ENCODE measurements around the gene CLDN14.

DNA sequence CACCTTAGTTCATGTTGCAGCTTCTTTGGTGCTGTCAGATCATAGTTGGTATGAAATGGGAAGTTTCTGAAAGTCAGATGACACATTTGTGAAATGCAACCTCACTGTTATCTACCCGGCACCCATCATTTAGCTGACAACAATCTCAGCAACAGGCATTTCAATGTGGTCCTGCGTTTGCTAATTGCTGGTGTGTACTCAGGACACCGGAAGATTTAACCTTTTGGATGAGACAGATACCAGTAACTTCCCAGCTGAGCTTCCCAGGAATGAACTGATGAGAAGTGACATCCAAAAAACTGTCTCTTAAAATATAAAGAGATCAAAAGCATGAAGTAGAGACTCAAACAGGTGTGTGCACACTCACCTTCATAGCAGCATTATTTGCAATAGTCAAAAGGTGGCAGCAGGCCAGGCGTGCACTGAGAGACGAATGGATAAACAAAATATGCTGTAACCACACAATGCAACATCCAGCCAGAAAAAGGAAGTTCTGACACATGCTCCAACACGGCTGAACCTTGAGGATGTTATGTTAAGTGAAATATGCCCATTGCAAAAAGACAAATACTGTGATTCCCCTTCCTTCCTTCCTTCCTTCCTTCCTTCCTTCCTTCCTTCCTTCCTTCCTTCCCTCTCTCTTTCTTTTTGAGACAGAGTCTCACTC is 7.9 kb upstream of the CLDN14 start:
- TF ChIP-seq EZH2 (IDR thresholded peaks at IDR 0.05; ENCODE audit: insufficient read depth, low read length) = no peak
- TF ChIP-seq, protein P1, sequence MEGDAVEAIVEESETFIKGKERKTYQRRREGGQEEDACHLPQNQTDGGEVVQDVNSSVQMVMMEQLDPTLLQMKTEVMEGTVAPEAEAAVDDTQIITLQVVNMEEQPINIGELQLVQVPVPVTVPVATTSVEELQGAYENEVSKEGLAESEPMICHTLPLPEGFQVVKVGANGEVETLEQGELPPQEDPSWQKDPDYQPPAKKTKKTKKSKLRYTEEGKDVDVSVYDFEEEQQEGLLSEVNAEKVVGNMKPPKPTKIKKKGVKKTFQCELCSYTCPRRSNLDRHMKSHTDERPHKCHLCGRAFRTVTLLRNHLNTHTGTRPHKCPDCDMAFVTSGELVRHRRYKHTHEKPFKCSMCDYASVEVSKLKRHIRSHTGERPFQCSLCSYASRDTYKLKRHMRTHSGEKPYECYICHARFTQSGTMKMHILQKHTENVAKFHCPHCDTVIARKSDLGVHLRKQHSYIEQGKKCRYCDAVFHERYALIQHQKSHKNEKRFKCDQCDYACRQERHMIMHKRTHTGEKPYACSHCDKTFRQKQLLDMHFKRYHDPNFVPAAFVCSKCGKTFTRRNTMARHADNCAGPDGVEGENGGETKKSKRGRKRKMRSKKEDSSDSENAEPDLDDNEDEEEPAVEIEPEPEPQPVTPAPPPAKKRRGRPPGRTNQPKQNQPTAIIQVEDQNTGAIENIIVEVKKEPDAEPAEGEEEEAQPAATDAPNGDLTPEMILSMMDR (IDR thresholded peaks at IDR 0.05; ENCODE audit: insufficient read depth, low read depth, low read length) = no peak

Measured in astrocyte (in vitro differentiated cells and primary cell).